Loucy (cell line): ENCODE results near the gene EIF4G3.

ENCODE experiments used
- H2AFZ ChIP-seq: fragments of 200-600 bp; sonication (generic); 2 replicates; pipeline ENCODE4 v1.6.0; 2016; ENCODE audit warnings: antibody characterized with exemption, mild to moderate bottlenecking, low read length, moderate library complexity
- H3F3A ChIP-seq: fragments of 200-600 bp; 2 replicates; pipeline ENCODE4 v1.6.0; 2016; ENCODE audit warnings: antibody characterized with exemption, low read depth, mild to moderate bottlenecking
- H3K27me3 ChIP-seq: fragments of 200-600 bp; sonication (generic); 2 replicates; pipeline ENCODE4 v1.6.1; 2014; ENCODE audit warnings: low read length, mild to moderate bottlenecking; ENCODE audit not compliant: insufficient read depth, poor library complexity, severe bottlenecking
- H3K36me3 ChIP-seq: fragments of 200-600 bp; sonication (generic); 2 replicates; pipeline ENCODE4 v1.6.1; 2016; ENCODE audit warnings: low read length; ENCODE audit not compliant: insufficient read depth
- H3K4me1 ChIP-seq: fragments of 200-600 bp; sonication (generic); 2 replicates; pipeline ENCODE4 v1.5.1; 2014; ENCODE audit warnings: low read length, mild to moderate bottlenecking; ENCODE audit not compliant: insufficient read depth, poor library complexity, severe bottlenecking
- H3K4me2 ChIP-seq: fragments of 200-600 bp; sonication (generic); 2 replicates; pipeline ENCODE4 v1.6.0; 2014; ENCODE audit warnings: antibody characterized with exemption, low read length, low read depth, mild to moderate bottlenecking; ENCODE audit not compliant: poor library complexity, severe bottlenecking
- H3K4me3 ChIP-seq: fragments of 200-600 bp; sonication (generic); 2 replicates; pipeline ENCODE4 v1.5.1; 2014; ENCODE audit warnings: low read length, mild to moderate bottlenecking, mixed read lengths; ENCODE audit not compliant: poor library complexity, severe bottlenecking
- H3K79me2 ChIP-seq: fragments of 200-600 bp; sonication (generic); 2 replicates; pipeline ENCODE4 v1.6.1; 2014; ENCODE audit warnings: low read length; ENCODE audit not compliant: insufficient read depth
- H3K9ac ChIP-seq: fragments of 200-600 bp; sonication (generic); 2 replicates; pipeline ENCODE4 v1.6.0; 2014; ENCODE audit warnings: mild to moderate bottlenecking, low read depth, low read length, moderate library complexity; ENCODE audit not compliant: poor library complexity, severe bottlenecking
- H3K9me2 ChIP-seq: fragments of 200-600 bp; sonication (generic); replicated peaks from 2 replicates; pipeline ENCODE4 v1.6.1; 2016; ENCODE audit warnings: low read depth, low read length, mixed read lengths
- H3K9me3 ChIP-seq: fragments of 200-600 bp; sonication (generic); 2 replicates; pipeline ENCODE4 v1.6.1; 2014; ENCODE audit warnings: mild to moderate bottlenecking, antibody characterized with exemption, low read length, low read depth; ENCODE audit not compliant: insufficient read depth
- H4K20me1 ChIP-seq: fragments of 200-600 bp; sonication (generic); 2 replicates; pipeline ENCODE4 v1.6.0; 2014; ENCODE audit warnings: antibody characterized with exemption, low read length, mild to moderate bottlenecking; ENCODE audit not compliant: insufficient read depth, poor library complexity, severe bottlenecking
- EZH2phosphoT487 ChIP-seq: fragments of 200-600 bp; IDR thresholded peaks from 2 replicates; pipeline ENCODE4 v1.6.1; 2018; ENCODE audit warnings: antibody characterized with exemption, mild to moderate bottlenecking, moderate library complexity, borderline replicate concordance
- TF ChIP-seq, protein P1 (sequence below): fragments of 200-600 bp; sonication (generic); conservative IDR thresholded peaks from 2 replicates; pipeline ENCODE4 v1.5.1; 2014; ENCODE audit warnings: mild to moderate bottlenecking, antibody characterized with exemption, low read length

Gene EIF4G3

DNA sequence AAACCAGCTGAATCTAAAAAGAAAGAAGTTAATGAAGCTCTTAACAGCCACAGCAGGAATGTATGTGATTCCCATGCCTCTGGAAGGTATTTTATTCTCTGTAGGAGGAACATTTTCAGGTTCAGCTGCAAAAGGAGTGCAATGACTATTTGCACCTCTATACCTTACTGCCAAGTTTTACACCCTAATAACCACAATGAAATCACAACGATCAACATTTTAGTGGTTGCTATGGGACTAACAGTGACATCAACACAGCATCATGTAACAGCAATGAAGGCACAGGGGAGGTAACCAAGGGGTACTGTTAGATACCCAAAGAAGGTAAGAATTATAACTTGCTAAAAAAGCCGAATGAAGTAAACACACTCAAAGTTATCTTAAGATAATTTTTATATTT, 273.3 kb downstream of the EIF4G3 start:
- H3K9me2 ChIP-seq, result no peaks in the 10 kb centered on the region
- H3K4me1 ChIP-seq, result no peaks in the 10 kb centered on the region
- no peaks in the 10 kb centered on the region for H3F3A ChIP-seq
- no peaks in the 10 kb centered on the region for H3K27me3 ChIP-seq
- H3K36me3 ChIP-seq, result 0 out of 2 replicates have a peak, but pooled peaks cover 4% of the 10 kb centered on the region
- H3K4me2 ChIP-seq, result no peak overlapping the region
- TF ChIP-seq EZH2phosphoT487, result no peak
- TF ChIP-seq, protein P1, sequence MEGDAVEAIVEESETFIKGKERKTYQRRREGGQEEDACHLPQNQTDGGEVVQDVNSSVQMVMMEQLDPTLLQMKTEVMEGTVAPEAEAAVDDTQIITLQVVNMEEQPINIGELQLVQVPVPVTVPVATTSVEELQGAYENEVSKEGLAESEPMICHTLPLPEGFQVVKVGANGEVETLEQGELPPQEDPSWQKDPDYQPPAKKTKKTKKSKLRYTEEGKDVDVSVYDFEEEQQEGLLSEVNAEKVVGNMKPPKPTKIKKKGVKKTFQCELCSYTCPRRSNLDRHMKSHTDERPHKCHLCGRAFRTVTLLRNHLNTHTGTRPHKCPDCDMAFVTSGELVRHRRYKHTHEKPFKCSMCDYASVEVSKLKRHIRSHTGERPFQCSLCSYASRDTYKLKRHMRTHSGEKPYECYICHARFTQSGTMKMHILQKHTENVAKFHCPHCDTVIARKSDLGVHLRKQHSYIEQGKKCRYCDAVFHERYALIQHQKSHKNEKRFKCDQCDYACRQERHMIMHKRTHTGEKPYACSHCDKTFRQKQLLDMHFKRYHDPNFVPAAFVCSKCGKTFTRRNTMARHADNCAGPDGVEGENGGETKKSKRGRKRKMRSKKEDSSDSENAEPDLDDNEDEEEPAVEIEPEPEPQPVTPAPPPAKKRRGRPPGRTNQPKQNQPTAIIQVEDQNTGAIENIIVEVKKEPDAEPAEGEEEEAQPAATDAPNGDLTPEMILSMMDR, result no peak
- H3K79me2 ChIP-seq, result no peaks in the 10 kb centered on the region
- H3K4me3 ChIP-seq, result no peak overlapping the region
- H4K20me1 ChIP-seq, result no peaks in the 10 kb centered on the region
- H2AFZ ChIP-seq, result no peak overlapping the region
- no peaks in the 10 kb centered on the region for H3K9me3 ChIP-seq
- H3K9ac ChIP-seq, result no peak overlapping the region

DNA sequence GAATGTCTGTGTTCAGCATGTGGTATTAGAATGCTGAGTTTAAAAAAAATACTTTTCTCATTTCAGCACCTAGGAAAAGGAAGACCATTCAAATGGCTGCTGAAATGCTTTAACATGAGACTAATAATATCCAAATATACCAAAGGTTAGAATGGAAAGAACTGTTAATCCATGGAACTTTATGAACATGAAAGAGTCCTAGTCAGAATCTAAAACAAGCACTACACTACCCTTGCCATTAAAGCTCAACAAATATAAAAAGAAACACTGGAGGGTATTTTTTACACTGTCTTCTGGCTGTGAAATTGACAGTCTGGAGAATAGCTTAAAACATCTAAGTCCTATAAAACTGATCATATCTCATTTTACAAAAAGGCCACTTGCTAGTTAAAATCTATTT, 276.6 kb downstream of the EIF4G3 start:
- no peak overlapping the region for H3K4me2 ChIP-seq
- H3F3A ChIP-seq, result no peaks in the 10 kb centered on the region

DNA sequence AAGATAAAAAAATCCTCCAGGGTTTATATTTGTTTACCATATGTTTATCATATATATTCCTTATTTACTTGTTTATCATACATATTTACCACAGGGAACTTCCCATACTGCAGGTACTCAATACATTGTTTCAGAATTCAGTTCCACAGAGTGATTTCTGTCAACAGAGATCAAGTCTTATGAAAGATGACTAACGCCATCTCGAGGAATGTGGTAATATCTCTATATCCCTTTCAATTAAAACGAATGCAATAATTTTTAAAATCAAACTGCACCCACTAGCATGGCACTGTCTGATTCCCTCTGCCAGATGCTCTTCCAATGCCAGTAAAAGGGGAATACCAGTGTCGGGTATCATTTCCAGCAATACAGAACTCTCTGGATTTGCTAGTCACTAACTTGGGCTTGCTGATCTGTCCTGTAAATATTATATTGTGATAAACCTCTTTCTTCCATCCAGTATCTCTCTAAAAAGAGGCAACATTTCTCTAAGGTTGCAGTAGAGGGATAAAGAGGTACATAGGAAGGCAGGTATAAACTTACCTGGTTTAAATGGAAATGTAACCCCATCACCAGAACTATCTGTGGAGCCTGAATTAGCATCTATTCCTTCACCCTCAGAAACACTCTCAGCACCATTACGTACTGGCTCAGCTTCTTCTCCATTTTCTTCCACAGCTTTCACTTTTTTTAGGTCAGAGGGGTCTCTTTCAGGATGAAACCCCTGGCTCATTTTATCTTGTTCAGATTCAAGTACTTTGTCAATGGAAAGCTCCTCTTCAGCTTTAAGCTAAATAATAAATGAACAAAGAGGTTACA, 277.3 kb downstream of the EIF4G3 start:
- no peaks in the 10 kb centered on the region for H3K27me3 ChIP-seq
- H3K36me3 ChIP-seq, result peaks cover 12% of the 10 kb centered on the region; the same call in 1 of the 2 replicates
- no peak for TF ChIP-seq EZH2phosphoT487
- TF ChIP-seq, protein P1, result no peak
- no peaks in the 10 kb centered on the region for H3F3A ChIP-seq
- no peaks in the 10 kb centered on the region for H3K4me1 ChIP-seq
- H3K79me2 ChIP-seq, result no peaks in the 10 kb centered on the region
- no peaks in the 10 kb centered on the region for H4K20me1 ChIP-seq
- H3K9me3 ChIP-seq, result no peaks in the 10 kb centered on the region
- H3K4me2 ChIP-seq, result no peak overlapping the region
- no peaks in the 10 kb centered on the region for H3K9me2 ChIP-seq
- H3K4me3 ChIP-seq, result no peak overlapping the region
- no peak overlapping the region for H2AFZ ChIP-seq
- no peak overlapping the region for H3K9ac ChIP-seq

More for the DNA sequence above, 276.6 kb downstream of the EIF4G3 start:
- Histone ChIP-seq H3K79me2 (no peaks in the 10 kb centered on the region), H3K9ac (no peak overlapping the region), H3K9me3 (no peaks in the 10 kb centered on the region), H3K9me2 (no peaks in the 10 kb centered on the region), H3K27me3 (no peaks in the 10 kb centered on the region), H3K4me3 (no peak overlapping the region), H3K4me1 (no peaks in the 10 kb centered on the region), H3K36me3 (peaks cover 7% of the 10 kb centered on the region; the same call in 1 of the 2 replicates), H4K20me1 (no peaks in the 10 kb centered on the region), H2AFZ (no peak overlapping the region)
- no peak for TF ChIP-seq EZH2phosphoT487
- TF ChIP-seq, protein P1, result no peak
